Measurements from ENCODE around the gene SMCHD1. TPM values are rescaled to one million over a fixed set of nuclear protein-coding genes. Genes with fewer than 3 reads are reported as not detected.
"Not testable (repeated sequence)": the region's sequence is repeated elsewhere in the genome, so short reads cannot be mapped to it uniquely, and the experiment has no call there.

Gene SMCHD1
- total RNA-seq, 1 donor from 2014 or later: 163 TPM

GRCh38 chr18:2656237-2656980, 883 bp downstream of the SMCHD1 start:
- intact Hi-C loops (cut with micrococcal nuclease): loop anchor here (1.0 to 5.0 kb wide), 5 partner anchors 27 to 1844 kb away; partner anchors contain the start of gene YES1

DNA sequence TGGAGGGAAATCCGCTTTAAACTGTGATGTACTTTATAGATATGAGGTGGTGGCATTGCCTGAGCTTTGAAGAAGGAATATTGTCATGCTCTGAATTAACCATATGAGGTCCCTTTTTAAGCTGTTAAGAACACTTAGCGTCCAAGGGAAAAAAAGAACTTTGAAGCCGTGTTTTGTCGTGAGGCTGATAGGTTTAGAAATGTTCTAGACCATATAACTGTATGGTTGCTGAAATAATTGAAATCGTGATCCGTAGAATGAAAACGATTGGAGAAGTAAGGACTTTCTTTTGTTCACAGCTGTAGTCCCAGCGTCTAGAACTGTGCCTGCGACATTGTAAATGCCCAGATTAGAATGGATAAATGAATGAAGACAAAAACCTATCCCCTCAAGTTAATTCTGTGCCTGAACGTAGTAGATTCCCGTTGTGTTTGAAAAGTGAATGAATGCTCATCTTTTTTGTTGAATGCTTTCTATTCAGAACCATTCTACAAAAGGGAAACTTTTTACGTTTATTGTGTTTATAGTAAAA, 1.5 kb downstream of the SMCHD1 start:
- intact Hi-C loops (cut with micrococcal nuclease): loop anchor here (1.0 to 5.0 kb wide), 5 partner anchors 26 to 1845 kb away; partner anchors contain the start of gene YES1

- intact Hi-C loops (cut with micrococcal nuclease): loop anchor here (5.0 kb wide), 3 partner anchors 304 to 1846 kb away; partner anchors contain the start of gene YES1
Observed at GRCh38 chr18:2657788-2658458, 2.4 kb downstream of the SMCHD1 start.

DNA sequence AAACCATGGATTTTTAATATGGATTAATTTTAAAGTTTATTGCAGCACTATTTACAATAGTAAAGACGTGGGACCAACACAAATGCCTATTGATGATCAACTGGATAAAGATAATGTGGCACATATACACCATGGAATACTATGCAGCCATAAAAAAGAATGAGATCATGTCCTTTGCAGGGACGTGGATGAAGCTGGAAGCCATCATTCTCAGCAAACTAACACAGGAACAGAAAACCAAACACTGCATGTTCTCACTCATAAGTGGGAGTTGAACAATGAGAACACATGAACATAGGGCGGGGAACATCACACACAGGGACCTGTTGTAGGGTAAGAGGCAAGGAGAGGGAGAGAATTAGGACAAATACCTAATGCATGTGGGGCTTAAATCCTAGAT, 5.3 kb downstream of the SMCHD1 start:
- intact Hi-C loops (cut with micrococcal nuclease): not testable (repeated sequence)

- intact Hi-C loops (cut with micrococcal nuclease): not testable (repeated sequence)
Observed at GRCh38 chr18:2662288-2662687, 6.8 kb downstream of the SMCHD1 start.

- intact Hi-C loops (cut with micrococcal nuclease): no loop called here
Observed at GRCh38 chr18:2662990-2663389, 7.5 kb downstream of the SMCHD1 start.

DNA sequence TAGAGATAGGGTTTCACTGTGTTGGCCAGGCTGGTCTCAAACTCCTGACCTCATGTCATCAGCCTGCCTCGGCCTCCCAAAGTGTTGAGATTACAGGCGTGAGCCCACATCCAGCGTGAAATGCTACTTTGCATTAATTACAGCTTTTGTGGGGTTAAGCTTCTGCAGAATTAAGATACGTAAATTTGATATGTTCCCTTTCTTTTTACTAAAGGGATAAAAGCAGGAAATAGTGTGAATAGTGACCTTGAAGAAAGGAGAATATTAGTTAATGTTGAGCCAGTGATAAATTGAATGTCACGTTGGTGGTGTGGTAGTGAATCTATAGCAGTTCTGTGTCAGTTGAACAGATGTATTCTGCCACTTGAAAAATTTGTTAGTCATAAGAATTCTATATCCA, 16.9 kb downstream of the SMCHD1 start:
- intact Hi-C loops (cut with micrococcal nuclease): no loop called here

DNA sequence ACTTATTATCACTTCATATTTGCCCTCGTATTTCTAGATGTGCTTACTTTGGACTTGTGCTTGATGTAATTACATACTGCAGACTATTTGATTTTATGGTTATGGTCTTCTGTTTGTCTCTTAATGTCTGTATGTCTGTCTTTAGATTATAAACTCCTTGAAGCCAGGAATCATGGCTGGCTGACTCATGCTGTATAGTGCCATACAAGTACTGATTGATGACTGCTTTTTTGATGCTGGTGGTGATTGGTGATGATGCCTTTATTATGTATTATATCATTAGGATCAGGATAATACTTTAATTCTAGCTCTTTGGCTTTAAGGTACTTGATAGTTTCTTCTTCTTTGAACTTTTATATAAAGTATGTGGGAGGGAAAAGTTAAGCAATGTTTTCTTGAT, 17.3 kb downstream of the SMCHD1 start:
- intact Hi-C loops (cut with micrococcal nuclease): no loop called here

GRCh38 chr18:2678933-2679332, 23.4 kb downstream of the SMCHD1 start:
- intact Hi-C loops (cut with micrococcal nuclease): not testable (repeated sequence)

DNA sequence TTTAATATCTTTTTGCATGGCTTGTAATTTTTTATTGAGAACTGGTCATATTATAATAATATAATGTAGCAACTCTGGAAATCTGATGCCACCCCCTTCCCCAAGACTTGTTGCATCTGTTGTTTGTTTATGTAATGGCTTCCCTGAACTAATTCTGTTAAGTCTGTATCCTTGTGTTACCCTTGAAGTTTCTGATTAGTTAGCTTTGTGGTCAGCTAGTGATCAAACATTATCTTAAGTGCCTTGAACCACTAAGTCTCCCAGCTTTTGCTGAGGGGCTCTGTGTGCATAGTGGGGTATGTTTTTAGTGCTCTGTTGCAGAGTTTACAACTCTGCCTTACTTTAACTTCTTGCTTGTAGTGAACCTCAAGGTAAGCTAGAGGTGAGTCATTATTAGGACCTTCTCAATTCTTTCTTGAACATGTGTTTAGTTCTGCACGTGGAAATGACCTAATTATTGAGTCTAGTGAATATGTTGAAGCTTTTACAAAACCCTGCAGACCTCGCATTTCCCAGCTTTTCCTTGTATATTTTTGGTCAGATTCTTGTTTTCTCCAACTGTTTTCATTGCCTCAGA, 24.8 kb downstream of the SMCHD1 start:
- intact Hi-C loops (cut with micrococcal nuclease): loop anchor here (10.0 kb wide), 1 partner anchor 224 kb away; no protein-coding TSS in a partner anchor

- intact Hi-C loops (cut with micrococcal nuclease): loop anchor here (10.0 kb wide), 1 partner anchor 223 kb away; no protein-coding TSS in a partner anchor
Observed at GRCh38 chr18:2681993-2682603, 26.6 kb downstream of the SMCHD1 start.

DNA sequence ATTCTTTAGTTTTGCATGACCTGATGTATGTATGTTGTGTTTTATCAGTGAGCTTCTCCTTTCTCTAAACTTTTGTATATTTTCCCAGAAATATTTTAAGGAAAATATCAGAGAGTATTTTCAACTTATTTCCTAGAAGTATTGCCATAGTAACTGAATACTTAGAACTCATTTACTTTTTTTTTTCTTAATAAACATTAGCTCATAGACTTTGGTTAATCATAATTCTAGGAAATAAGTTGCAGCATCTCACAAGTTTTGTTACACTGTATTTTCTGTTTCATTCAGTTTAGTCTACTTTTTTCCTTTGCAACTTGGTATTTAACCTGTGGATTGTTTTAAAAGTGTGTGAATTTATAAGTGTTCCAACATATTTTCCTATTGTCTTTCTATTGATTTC, 27.5 kb downstream of the SMCHD1 start:
- intact Hi-C loops (cut with micrococcal nuclease): loop anchor here (1.0 to 10.0 kb wide), 2 partner anchors 27 to 222 kb away; no protein-coding TSS in a partner anchor

DNA sequence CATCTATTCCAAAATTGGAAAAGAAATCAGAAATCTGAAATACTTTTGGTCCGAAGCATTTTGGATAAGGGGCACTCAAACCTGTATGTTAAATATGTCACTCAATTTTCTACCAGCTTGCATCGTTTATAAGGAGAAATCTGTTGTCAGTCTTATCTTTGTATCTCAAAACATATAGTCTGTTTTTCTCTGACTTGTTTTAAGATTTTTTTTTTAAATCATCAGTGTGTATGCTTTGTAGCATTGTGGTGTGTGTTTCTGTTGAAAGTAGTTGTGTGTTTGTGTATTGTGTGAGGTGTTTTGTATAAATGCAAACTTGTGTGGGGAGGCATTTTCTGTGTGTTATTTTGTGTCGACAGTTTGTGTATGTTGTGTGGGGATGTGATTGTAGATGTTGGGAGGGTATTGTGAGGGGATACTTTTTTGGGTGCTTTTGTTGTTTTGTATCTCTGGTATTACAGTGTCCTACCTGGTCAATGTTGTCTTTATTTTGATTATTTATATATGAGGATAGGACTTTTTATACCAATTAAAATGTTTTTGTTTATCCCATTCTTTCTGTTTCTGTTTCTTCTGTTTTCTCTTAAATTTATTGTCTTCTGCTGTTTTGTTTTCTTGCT, 30.9 kb downstream of the SMCHD1 start:
- intact Hi-C loops (cut with micrococcal nuclease): loop anchor here (10.0 kb wide), 1 partner anchor 218 kb away; no protein-coding TSS in a partner anchor

DNA sequence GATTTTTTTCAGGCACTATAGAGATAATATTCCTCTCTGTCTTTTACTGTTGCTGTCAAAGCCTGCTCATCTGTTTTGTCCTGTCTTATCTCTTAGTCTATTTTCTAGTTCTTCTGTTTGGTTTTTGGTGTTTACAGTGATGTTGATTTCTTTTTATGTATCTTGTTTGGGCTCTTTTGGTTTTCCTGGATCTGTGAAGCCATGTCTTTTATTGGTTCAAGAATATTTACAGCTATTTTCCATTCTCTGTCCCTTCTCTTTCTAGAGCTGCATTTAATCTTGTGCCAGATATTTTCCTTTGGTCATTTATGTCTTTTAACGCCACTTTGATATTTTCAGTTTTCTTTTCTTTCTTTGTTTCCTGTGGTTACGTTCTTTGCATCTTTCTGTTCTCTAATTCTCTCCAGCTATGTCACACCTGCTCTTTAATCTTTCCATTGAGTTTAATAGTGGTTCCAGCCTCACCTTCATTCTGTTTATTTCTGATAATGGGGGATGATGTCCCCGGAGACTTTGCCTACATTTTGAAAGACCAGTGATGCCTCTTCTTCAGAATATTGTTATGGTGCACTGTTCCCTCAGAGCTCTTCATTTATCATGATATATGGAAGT, 32.0 kb downstream of the SMCHD1 start:
- intact Hi-C loops (cut with micrococcal nuclease): loop anchor here (10.0 kb wide), 1 partner anchor 217 kb away; no protein-coding TSS in a partner anchor

DNA sequence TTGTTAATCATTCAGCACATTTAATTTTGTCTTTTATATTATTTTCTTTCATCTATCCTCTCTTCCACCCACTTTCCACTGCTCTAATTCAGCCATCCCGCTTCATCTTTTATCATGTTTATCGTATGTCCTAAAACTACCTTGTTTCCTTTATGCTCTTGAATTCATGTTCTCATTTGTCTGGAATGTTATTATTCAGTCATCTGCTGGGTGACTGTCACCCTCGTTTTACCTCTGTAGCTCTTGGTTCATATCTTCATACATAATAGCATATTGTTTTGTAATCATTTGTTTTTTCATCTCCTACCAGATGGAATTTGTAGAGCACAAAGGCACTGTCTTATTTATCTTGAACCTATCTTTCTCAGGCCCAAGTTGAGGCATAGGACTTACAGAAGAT, 37.0 kb downstream of the SMCHD1 start:
- intact Hi-C loops (cut with micrococcal nuclease): no loop called here

- intact Hi-C loops (cut with micrococcal nuclease): no loop called here
Observed at GRCh38 chr18:2697184-2697583, 41.7 kb downstream of the SMCHD1 start.

DNA sequence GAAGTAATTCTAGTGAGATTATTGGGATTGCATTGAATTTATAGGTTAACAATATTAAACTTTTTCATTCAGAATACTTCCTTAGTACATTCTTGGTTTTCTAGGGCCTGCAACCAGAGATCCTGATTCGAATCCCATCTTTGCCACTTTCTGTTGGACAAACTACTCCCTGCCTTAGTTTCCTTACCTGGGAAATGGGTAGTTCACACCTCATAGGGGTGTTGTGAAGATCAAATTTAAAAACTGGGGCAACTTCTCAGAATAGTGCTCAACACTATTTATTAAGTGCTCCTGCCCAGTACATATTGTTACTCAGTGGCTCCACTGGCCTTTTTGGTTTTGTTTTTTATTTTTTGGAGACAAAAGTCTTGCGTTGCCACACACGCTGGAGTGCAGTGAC, 43.5 kb downstream of the SMCHD1 start:
- intact Hi-C loops (cut with micrococcal nuclease): no loop called here

DNA sequence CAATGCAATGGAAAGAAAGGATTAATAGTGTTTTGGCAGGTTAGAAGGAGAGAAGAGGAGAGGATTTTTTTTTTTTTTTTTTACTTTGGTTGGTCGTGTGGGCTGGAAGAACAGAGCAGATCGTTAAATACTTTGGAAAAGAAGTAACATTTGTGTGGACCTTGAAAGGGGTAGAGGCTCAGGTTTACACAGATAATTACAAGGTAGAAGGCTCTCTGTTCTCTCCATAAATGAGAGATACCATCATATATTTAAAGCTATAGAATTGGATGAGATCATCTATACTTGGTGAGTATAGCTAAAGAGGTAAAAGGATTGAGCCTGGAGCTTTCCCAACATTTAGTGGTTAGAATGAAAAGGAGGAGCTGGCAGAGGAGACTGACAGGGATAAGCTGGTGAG, 49.0 kb downstream of the SMCHD1 start:
- intact Hi-C loops (cut with micrococcal nuclease): loop anchor here (2.0 to 5.0 kb wide), 2 partner anchors 20 to 38 kb away; no protein-coding TSS in a partner anchor

DNA sequence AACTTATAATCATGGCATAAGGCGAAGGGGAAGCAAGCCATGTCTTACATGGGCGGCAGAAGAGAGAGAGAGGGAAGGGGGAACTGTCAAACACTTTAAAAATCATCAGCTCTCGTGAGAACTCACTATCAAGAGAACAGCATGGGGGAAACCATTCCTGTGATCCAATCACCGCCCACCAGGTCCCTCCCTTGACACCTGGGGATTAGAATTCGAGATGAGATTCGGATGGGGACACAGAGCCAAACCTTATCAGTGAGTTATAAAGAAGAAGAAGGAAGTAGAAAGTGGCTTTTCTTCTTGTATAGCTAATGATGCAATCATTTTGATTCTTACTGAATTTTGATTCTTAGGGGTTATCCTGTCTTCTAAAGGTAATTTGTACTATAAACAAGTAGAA, 51.4 kb downstream of the SMCHD1 start:
- intact Hi-C loops (cut with micrococcal nuclease): no loop called here

- intact Hi-C loops (cut with micrococcal nuclease): no loop called here
Observed at GRCh38 chr18:2707551-2708168, 52.1 kb downstream of the SMCHD1 start.

Data from T-helper 1 cell treated with Interleukin-12 subunit alpha and Interleukin-12 subunit beta and Interleukin-4 antibody, amounts not matched to agents 30 ng/mL and 1 ng/mL, for 36 hours (primary cell).